ENCODE data around the gene MBP.
A peak's percentile ranks its signal among the peaks of the same experiment; 100 is the strongest.

Gene MBP

DNA sequence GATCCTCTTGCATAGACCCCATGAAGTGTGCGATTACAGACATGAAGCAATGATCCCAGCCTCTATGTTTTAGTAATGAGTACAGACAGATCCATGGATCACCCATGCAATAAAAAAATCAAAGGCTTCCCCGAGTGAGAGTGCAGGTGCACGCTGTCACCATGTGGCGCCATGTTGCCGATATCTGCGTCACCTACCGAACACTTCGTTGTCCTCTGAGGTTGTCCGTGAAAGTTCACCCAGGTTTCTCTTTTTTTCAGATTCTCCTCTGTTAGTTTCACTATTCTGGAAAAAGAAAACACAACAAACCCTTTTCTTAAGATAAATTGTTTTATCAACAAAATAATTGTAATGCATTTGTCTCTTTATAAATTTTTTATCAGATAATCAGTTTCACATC is 66.5 kb downstream of the MBP start:
- TF ChIP-seq TAF1 (IDR thresholded peaks at IDR 0.05; ENCODE audit: borderline replicate concordance, insufficient read depth, low read length) (no peak), POLR2AphosphoS5 (IDR thresholded peaks at IDR 0.05; ENCODE audit: low read depth, low read length) (no peak), SIN3A (IDR thresholded peaks at IDR 0.05; ENCODE audit: borderline replicate concordance, insufficient read depth, low read length) (no peak), FOXP2 (optimal IDR thresholded peaks at IDR 0.05; ENCODE audit: borderline replicate concordance, extremely low read depth, extremely low read length, insufficient read depth) (no peak)
- TF ChIP-seq, protein P1, sequence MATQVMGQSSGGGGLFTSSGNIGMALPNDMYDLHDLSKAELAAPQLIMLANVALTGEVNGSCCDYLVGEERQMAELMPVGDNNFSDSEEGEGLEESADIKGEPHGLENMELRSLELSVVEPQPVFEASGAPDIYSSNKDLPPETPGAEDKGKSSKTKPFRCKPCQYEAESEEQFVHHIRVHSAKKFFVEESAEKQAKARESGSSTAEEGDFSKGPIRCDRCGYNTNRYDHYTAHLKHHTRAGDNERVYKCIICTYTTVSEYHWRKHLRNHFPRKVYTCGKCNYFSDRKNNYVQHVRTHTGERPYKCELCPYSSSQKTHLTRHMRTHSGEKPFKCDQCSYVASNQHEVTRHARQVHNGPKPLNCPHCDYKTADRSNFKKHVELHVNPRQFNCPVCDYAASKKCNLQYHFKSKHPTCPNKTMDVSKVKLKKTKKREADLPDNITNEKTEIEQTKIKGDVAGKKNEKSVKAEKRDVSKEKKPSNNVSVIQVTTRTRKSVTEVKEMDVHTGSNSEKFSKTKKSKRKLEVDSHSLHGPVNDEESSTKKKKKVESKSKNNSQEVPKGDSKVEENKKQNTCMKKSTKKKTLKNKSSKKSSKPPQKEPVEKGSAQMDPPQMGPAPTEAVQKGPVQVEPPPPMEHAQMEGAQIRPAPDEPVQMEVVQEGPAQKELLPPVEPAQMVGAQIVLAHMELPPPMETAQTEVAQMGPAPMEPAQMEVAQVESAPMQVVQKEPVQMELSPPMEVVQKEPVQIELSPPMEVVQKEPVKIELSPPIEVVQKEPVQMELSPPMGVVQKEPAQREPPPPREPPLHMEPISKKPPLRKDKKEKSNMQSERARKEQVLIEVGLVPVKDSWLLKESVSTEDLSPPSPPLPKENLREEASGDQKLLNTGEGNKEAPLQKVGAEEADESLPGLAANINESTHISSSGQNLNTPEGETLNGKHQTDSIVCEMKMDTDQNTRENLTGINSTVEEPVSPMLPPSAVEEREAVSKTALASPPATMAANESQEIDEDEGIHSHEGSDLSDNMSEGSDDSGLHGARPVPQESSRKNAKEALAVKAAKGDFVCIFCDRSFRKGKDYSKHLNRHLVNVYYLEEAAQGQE (IDR thresholded peaks at IDR 0.05; ENCODE audit: insufficient read depth in 1 of 2, low read depth in 2 of 2, low read length in 2 of 2): no peak

- no peak for TF ChIP-seq POLR2AphosphoS5 (IDR thresholded peaks at IDR 0.05; ENCODE audit: low read depth, low read length)
- peak; percentile 11 for TF ChIP-seq FOXP2 (optimal IDR thresholded peaks at IDR 0.05; ENCODE audit: borderline replicate concordance, extremely low read depth, extremely low read length, insufficient read depth)
These were observed 67.2 kb downstream of the MBP start for GRCh38 chr18:77065221-77065981.

DNA sequence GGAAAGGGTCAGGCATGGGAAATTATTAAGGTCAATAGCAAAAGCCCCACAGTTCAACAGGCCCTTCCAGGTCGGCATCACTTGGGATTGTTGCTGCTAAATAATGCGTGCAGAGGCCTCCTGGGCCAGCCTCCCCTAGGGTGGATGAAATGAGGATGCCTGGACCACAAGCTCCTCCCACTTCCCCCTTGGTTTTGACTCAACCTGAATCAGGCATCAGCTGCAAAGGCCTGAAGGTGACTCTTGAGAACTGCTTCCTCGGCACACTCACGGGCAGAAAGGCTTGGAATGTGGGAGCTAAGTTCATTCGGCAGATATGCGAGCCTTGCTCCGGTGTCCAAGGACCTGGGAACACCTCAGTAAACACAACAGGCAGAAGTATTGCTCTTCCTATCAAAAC is 69.3 kb downstream of the MBP start:
- TF ChIP-seq SIN3A (IDR thresholded peaks at IDR 0.05; ENCODE audit: borderline replicate concordance, insufficient read depth, low read length): no peak
- no peak for TF ChIP-seq FOXP2 (optimal IDR thresholded peaks at IDR 0.05; ENCODE audit: borderline replicate concordance, extremely low read depth, extremely low read length, insufficient read depth)
- TF ChIP-seq POLR2AphosphoS5 (IDR thresholded peaks at IDR 0.05; ENCODE audit: low read depth, low read length): no peak
- TF ChIP-seq TAF1 (IDR thresholded peaks at IDR 0.05; ENCODE audit: borderline replicate concordance, insufficient read depth, low read length): no peak
- TF ChIP-seq, protein P1 (IDR thresholded peaks at IDR 0.05; ENCODE audit: insufficient read depth in 1 of 2, low read depth in 2 of 2, low read length in 2 of 2): no peak

DNA sequence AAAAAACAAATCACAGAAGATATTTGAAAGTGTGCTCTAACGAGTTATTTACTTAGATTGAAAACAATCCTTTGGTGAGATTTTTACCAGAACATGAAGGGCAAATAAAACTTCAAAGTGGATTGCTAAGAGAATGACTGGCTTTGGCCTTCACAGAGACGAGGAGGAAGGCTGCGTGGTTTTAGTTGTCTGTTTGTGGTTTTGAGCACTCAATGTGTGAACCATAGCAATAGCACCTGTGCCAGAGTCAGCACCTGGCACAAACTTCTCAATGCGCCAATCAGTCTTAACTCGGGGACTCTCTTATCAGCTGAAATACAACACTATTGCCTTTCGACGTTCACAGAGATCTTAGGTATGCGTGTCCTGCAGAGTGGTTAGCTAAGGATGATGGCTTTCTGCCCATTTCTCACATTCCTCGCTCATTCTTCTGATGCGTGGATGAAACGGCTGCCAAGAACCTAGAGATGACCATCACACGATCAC is 70.0 kb downstream of the MBP start:
- no peak for TF ChIP-seq FOXP2 (optimal IDR thresholded peaks at IDR 0.05; ENCODE audit: borderline replicate concordance, extremely low read depth, extremely low read length, insufficient read depth)
- no peak for TF ChIP-seq TAF1 (IDR thresholded peaks at IDR 0.05; ENCODE audit: borderline replicate concordance, insufficient read depth, low read length)
- TF ChIP-seq POLR2AphosphoS5 (IDR thresholded peaks at IDR 0.05; ENCODE audit: low read depth, low read length): no peak
- no peak for TF ChIP-seq SIN3A (IDR thresholded peaks at IDR 0.05; ENCODE audit: borderline replicate concordance, insufficient read depth, low read length)
- TF ChIP-seq, protein P1 (IDR thresholded peaks at IDR 0.05; ENCODE audit: insufficient read depth in 1 of 2, low read depth in 2 of 2, low read length in 2 of 2): no peak

GRCh38 chr18:77061946-77062517 is 70.6 kb downstream of the MBP start:
- TF ChIP-seq TAF1 (IDR thresholded peaks at IDR 0.05; ENCODE audit: borderline replicate concordance, insufficient read depth, low read length) (no peak), POLR2AphosphoS5 (IDR thresholded peaks at IDR 0.05; ENCODE audit: low read depth, low read length) (no peak), FOXP2 (optimal IDR thresholded peaks at IDR 0.05; ENCODE audit: borderline replicate concordance, extremely low read depth, extremely low read length, insufficient read depth) (no peak), SIN3A (IDR thresholded peaks at IDR 0.05; ENCODE audit: borderline replicate concordance, insufficient read depth, low read length) (no peak)
- TF ChIP-seq, protein P1 (IDR thresholded peaks at IDR 0.05; ENCODE audit: insufficient read depth in 1 of 2, low read depth in 2 of 2, low read length in 2 of 2): no peak

All from PFSK-1 (cell line).